ENCODE data around the gene SLC19A3.

DNA sequence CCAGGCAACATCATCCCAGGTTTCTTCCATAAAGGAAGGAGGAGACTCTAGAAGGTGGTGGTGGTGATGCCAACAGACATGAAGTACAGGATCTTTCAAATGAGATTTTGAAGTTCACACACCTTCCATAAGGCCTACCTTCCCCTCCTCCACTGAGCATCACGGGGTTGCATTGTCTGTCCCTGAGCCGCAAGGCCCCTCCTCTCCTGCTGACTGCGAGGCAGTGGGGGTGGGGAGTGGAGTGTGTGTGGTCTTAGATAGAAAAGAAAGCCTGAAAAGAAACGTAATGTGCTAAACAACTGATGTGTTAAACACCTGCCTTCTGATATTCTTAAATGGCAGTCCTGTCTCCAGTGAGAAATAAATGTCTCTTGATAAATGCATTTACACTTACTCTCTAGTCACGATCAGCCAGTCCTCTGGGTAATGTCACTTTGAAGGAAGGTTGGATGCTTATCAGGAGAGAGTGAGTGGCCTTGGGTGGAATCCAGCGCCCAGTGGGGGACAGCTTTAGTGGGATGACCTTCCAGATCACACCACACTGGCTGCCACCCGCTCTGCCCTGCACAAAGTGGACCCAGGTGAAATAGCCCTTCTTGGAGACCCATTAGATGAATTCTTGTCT, 56.7 kb downstream of the SLC19A3 start:
- TF ChIP-seq, protein P1, sequence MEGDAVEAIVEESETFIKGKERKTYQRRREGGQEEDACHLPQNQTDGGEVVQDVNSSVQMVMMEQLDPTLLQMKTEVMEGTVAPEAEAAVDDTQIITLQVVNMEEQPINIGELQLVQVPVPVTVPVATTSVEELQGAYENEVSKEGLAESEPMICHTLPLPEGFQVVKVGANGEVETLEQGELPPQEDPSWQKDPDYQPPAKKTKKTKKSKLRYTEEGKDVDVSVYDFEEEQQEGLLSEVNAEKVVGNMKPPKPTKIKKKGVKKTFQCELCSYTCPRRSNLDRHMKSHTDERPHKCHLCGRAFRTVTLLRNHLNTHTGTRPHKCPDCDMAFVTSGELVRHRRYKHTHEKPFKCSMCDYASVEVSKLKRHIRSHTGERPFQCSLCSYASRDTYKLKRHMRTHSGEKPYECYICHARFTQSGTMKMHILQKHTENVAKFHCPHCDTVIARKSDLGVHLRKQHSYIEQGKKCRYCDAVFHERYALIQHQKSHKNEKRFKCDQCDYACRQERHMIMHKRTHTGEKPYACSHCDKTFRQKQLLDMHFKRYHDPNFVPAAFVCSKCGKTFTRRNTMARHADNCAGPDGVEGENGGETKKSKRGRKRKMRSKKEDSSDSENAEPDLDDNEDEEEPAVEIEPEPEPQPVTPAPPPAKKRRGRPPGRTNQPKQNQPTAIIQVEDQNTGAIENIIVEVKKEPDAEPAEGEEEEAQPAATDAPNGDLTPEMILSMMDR (IDR thresholded peaks at IDR 0.05): no peak
- TF ChIP-seq EP300 (IDR thresholded peaks at IDR 0.05): no peak
